Ishikawa (cell line): ENCODE results near the gene TNIK.

Experiments used
- CEBPB ChIP-seq: IDR thresholded peaks from 2 replicates; pipeline ENCODE4 v1.6.1; 2012
- CREB1 ChIP-seq: IDR thresholded peaks from 2 replicates; pipeline ENCODE4 v1.6.1; 2012; ENCODE audit warnings: low read depth
- EGR1 ChIP-seq: IDR thresholded peaks from 2 replicates; pipeline ENCODE4 v1.6.1; 2012
- EP300 ChIP-seq: IDR thresholded peaks from 2 replicates; pipeline ENCODE4 v1.6.1; 2012; ENCODE audit warnings: borderline replicate concordance
- FOXM1 ChIP-seq: IDR thresholded peaks from 2 replicates; pipeline ENCODE4 v1.6.1; 2012; ENCODE audit warnings: low read depth, borderline replicate concordance
- NFIC ChIP-seq: IDR thresholded peaks from 2 replicates; pipeline ENCODE4 v1.6.1; 2012
- RAD21 ChIP-seq: IDR thresholded peaks from 2 replicates; pipeline ENCODE4 v1.6.1; 2012; ENCODE audit warnings: low read depth
- TAF1 ChIP-seq: IDR thresholded peaks from 2 replicates; pipeline ENCODE4 v1.6.1; 2012; ENCODE audit warnings: low read depth, mild to moderate bottlenecking
- TCF12 ChIP-seq: IDR thresholded peaks from 2 replicates; pipeline ENCODE4 v1.6.1; 2012; ENCODE audit warnings: low read depth
- TEAD4 ChIP-seq: IDR thresholded peaks from 2 replicates; pipeline ENCODE4 v1.6.1; 2012
- YY1 ChIP-seq: IDR thresholded peaks from 2 replicates; pipeline ENCODE4 v1.6.1; 2012; ENCODE audit warnings: low read depth
- ZBTB7A ChIP-seq: IDR thresholded peaks from 2 replicates; pipeline ENCODE4 v1.6.1; 2012; ENCODE audit warnings: low read depth
- TF ChIP-seq, protein P1 (sequence below): IDR thresholded peaks from 2 replicates; pipeline ENCODE4 v1.6.1; 2012
- TF ChIP-seq, protein P2 (sequence below): IDR thresholded peaks from 2 replicates; pipeline ENCODE4 v1.6.1; 2012
- TF ChIP-seq, protein P3 (sequence below): IDR thresholded peaks from 2 replicates; pipeline ENCODE4 v1.6.1; 2012; ENCODE audit warnings: low read depth, mild to moderate bottlenecking

Gene TNIK

DNA sequence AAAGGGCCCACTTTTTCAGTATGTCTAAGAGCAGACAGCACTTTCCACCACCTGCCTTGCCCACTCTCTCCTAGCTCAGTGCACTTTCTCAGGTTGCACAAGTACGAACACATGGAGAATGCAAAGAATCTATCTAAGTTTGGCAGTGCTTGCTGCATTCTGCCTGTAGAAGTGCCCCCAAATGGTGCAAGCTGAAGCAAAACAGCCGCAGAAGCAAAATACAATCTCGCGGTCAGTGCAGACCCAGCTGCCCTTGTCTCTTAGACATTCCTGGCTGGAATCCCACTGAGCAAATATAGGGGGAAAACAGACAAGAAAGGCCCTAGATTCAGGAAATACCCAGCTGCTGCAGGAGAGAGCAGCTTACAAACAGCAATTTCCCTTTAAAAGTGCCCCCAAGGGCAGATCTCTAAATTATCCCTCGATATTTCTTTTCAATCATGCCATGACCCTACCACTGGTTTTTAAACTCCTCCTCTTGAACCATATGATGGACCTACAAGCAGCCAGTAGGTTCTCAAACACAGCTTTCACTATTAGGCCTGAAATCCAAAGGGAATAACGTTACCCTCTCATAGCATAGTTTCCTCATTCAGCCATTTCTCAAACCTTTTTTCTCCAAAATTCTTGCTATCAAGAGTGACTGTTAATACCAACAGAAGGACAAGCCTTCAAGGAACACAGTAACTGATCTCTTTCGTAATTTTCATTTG, 67.0 kb downstream of the TNIK start:
- TF ChIP-seq TEAD4 (no peak), TAF1 (no peak), CEBPB (no peak), YY1 (no peak), ZBTB7A (no peak), NFIC (no peak), TCF12 (no peak), CREB1 (no peak), EP300 (no peak)
- TF ChIP-seq, protein P1, sequence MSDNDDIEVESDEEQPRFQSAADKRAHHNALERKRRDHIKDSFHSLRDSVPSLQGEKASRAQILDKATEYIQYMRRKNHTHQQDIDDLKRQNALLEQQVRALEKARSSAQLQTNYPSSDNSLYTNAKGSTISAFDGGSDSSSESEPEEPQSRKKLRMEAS, result no peak

DNA sequence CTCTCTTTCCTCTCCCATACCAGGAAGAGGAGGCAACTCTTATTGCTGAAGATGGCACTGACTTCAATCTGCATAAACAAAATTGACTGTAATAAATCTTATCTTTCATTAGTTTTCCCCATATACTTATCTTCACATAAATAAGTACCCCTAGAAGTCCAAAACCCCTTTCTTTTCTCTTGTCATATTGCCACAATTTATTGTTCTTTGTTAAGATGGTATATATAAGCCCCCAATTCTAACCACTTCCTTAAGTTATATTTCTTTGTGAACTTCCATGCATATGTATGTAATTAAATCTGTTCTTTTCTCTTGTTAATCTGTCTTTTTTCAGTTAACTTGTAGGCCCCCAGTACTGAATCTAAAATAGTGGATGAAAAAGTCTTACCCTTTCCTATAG, 68.8 kb downstream of the TNIK start:
- TF ChIP-seq NFIC, result no peak
- TF ChIP-seq, protein P2, sequence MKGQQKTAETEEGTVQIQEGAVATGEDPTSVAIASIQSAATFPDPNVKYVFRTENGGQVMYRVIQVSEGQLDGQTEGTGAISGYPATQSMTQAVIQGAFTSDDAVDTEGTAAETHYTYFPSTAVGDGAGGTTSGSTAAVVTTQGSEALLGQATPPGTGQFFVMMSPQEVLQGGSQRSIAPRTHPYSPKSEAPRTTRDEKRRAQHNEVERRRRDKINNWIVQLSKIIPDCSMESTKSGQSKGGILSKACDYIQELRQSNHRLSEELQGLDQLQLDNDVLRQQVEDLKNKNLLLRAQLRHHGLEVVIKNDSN, result no peak
- TF ChIP-seq TEAD4, result no peak
- TF ChIP-seq FOXM1, result no peak

DNA sequence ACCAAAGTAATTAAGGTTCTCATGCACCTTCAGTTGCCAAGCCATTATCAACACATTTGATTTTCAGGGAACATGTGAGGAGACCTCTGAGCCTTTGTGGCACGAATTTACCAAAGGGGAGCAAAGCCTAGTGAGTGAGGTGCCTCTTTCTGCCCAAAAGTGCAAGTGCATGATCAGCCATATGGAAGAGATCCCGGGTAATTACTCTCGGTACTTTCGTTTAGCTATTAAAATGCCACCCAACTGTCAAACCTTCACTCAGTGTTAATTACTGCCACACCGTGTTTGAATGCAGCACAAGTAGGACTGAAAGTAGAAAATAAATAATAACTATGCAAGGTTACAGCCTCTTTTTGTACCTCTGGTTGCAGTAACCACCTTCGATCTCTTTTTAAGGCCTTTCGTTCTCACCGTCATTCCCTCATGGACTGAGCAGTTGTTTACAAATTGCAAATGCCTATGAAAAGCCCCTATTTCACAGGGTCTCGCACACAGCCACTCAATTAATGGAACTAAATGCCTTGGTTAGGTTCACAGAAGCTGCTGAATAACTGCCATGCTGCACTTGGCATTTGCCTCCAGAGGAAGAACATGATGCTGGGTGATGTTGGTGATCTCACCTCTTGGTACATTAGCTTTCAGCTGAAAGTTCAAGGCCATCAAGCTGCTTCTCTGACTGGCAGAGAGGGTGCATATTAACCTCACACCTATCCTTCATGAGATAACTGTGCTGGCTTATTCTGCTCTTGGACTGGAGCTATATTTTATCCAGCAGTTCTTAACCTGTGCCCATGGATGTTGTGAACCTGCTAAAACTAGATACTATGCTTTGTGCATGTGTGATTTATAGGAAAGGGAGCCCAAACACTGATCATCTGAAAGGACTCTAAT, 69.9 kb downstream of the TNIK start:
- no peak for TF ChIP-seq CREB1
- TF ChIP-seq CEBPB, result no peak
- no peak for TF ChIP-seq EGR1
- TF ChIP-seq, protein P2, result no peak
- TF ChIP-seq TAF1, result no peak
- TF ChIP-seq TCF12, result no peak
- no peak for TF ChIP-seq RAD21
- TF ChIP-seq EP300, result no peak
- TF ChIP-seq NFIC, result no peak
- TF ChIP-seq ZBTB7A, result no peak
- no peak for TF ChIP-seq YY1
- TF ChIP-seq, protein P3, sequence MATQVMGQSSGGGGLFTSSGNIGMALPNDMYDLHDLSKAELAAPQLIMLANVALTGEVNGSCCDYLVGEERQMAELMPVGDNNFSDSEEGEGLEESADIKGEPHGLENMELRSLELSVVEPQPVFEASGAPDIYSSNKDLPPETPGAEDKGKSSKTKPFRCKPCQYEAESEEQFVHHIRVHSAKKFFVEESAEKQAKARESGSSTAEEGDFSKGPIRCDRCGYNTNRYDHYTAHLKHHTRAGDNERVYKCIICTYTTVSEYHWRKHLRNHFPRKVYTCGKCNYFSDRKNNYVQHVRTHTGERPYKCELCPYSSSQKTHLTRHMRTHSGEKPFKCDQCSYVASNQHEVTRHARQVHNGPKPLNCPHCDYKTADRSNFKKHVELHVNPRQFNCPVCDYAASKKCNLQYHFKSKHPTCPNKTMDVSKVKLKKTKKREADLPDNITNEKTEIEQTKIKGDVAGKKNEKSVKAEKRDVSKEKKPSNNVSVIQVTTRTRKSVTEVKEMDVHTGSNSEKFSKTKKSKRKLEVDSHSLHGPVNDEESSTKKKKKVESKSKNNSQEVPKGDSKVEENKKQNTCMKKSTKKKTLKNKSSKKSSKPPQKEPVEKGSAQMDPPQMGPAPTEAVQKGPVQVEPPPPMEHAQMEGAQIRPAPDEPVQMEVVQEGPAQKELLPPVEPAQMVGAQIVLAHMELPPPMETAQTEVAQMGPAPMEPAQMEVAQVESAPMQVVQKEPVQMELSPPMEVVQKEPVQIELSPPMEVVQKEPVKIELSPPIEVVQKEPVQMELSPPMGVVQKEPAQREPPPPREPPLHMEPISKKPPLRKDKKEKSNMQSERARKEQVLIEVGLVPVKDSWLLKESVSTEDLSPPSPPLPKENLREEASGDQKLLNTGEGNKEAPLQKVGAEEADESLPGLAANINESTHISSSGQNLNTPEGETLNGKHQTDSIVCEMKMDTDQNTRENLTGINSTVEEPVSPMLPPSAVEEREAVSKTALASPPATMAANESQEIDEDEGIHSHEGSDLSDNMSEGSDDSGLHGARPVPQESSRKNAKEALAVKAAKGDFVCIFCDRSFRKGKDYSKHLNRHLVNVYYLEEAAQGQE, result no peak
- TF ChIP-seq TEAD4, result no peak
- no peak for TF ChIP-seq FOXM1

DNA sequence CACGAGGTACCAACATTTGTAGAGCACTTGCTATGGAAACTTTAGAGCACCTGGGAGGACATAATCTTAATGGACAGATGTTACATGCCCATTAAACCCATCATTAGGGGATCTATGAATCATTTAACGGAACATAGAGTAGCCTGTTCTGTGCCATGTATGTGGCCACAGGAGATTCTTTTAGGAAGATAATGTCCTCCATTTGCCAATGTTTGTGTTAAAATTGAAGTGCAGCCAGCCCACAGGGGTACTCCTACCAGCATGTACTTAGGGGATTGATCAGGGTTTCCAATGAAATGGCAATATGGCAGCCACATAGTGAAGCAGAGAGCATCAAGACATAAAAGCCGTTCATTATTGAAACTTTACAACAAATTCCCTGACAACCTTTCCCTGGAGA, 70.7 kb downstream of the TNIK start:
- TF ChIP-seq, protein P1, result no peak

DNA sequence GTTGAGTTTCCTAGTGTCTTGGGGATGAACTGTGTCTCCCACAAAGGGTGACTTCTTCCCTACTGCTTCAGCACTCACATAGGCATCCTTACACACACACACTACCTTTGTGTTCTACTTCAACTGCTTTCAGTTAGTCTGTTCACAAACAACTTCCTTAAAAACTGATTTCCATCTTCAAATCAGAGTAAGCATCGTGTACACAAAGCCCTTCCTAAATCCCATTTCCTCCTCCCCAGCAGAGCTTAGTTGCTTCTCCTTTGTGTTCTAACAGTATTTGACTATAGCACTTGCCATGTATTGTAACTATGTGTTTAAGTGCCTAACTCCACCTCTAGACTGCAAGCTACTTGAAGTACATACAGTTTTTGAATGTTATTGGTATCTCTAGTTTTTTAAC, 71.7 kb downstream of the TNIK start:
- TF ChIP-seq, protein P1, result no peak
- TF ChIP-seq RAD21 (no peak), TEAD4 (no peak), TCF12 (no peak), NFIC (no peak), EGR1 (no peak), YY1 (no peak)
- TF ChIP-seq, protein P2, result no peak

DNA sequence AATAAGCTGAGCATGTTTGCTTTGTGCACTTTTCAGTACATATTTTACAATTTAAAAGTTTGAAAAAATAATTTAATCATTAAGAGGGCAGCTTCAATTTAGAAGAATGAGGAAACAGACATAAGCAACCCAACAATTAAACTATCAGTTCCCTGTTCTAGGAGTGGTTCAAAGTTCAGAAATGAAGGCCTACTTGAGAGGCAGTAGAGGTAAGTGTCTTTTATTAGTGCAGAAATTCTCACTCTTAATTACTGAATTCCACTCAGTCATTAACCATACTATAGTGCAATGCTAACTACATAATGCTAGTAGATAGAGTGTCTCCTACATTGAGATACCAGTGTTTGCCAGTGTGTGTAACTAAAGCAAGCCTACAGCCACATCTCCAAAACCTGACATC, 73.1 kb downstream of the TNIK start:
- no peak for TF ChIP-seq TAF1
- TF ChIP-seq TCF12, result no peak
- no peak for TF ChIP-seq NFIC
- no peak for TF ChIP-seq FOXM1
- TF ChIP-seq, protein P2, result no peak
- TF ChIP-seq TEAD4, result no peak
- TF ChIP-seq ZBTB7A, result no peak
- TF ChIP-seq CEBPB, result no peak
- TF ChIP-seq EP300, result no peak
- no peak for TF ChIP-seq CREB1
- TF ChIP-seq YY1, result no peak
- TF ChIP-seq, protein P3, result no peak
- no peak for TF ChIP-seq EGR1
- TF ChIP-seq, protein P1, result no peak
- TF ChIP-seq RAD21, result no peak
